ENCODE results near the gene MUL1.
A peak's percentile ranks its signal among the peaks of the same experiment; 100 is the strongest.
"Not testable (repeated sequence)": the region's sequence is repeated elsewhere in the genome, so short reads cannot be mapped to it uniquely, and the experiment has no call there.

MUL1 gene, protein sequence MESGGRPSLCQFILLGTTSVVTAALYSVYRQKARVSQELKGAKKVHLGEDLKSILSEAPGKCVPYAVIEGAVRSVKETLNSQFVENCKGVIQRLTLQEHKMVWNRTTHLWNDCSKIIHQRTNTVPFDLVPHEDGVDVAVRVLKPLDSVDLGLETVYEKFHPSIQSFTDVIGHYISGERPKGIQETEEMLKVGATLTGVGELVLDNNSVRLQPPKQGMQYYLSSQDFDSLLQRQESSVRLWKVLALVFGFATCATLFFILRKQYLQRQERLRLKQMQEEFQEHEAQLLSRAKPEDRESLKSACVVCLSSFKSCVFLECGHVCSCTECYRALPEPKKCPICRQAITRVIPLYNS

DNA sequence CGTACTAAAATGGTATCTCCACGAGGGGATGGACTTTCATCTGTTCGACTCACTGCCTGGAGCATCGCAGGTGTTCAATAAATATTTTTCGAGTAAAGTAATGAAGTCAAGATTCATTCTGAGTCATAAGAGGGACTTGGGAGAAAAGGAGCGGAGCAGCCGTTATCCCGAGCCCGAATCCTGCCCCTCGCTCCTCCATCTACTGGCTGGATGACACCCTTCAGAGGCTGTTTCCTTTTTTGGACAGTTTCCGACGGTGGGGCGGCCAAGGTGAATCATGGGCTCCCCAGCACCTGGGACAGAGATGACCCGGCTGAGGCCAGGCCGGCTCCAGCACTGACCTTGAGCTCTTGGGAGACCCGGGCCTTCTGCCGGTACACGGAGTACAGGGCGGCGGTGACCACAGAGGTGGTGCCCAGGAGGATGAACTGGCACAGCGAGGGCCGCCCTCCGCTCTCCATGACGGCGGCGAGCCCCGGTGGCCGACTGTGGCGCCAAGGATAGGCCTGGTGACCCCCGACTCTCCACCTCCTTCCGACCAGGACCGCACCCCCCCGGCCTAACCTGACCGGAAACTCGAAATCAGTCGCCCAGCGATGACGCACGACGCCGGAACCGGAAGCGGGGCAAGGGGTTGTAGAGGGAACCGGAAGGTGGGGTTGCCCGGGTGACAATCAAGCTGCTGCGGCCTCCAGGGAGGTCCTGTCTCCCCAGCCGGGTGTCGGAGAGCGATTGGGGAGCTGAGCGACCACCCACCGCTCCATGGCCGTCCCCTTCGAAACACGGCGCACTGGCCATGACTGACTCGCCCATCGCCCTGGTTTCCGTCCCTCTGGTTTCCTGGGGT lies at the start of gene MUL1:
TSS of gene MUL1 (minus strand) at position 588 of the 847 bp plus-strand sequence. CDS start at position 461, 127 bp downstream.
- DNase-seq (peak; percentile 98), ATAC-seq (peak; percentile 98)

DNA sequence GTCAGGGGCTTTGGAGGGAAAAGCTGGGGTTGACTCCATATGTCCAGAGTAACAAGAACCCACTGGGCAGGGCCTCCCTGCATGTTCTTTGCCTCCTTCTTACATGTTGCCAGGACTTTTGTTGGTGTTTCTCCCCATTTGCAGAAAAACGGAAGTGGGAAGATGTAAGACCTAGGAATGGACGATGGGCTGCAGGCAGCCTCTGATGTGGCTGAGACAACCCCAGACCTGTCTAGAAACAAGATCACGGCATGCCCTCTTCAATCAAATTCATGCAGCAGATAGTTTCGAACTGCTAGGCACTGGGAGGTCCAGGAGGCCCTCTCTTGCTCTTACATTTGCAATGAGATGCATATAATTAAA lies 47.8 kb upstream of the MUL1 start:
- no peak for ATAC-seq
- no peak for DNase-seq

DNA sequence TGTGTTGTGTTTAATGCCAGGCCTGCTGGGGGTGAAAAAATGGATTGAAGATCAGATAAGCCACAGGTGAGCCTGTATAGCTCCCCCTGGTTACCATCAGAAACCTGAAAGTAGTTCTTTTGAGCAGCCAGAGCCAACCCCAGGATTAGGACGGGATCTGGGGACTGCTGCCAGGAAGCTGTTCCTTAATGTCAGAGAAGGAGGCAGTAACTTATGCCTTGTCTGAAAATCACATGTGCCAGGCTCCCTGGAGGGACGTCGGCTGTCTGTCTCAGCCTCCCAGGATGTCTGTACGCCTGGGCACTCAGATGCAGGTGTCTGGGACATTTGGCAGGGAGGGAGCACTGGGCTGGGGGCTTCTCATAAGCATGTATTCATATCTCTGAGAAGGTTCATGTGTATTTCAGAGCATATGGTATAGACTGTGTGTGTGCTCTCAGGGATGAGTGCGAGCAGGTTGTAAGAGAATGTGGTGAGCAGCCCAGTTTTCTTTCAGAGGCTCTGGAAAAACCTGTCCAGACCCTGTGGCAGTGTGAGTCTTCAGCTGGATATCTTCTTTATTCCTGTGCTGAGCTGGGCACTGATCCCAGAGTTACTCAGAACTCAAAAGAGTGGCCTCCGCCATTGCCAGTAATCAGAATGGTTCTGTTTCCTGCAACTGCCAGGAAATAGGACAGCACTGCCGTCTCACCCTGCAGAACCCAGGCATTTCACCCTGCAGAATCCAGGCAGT lies 47.2 kb upstream of the MUL1 start:
- ATAC-seq = no peak

DNA sequence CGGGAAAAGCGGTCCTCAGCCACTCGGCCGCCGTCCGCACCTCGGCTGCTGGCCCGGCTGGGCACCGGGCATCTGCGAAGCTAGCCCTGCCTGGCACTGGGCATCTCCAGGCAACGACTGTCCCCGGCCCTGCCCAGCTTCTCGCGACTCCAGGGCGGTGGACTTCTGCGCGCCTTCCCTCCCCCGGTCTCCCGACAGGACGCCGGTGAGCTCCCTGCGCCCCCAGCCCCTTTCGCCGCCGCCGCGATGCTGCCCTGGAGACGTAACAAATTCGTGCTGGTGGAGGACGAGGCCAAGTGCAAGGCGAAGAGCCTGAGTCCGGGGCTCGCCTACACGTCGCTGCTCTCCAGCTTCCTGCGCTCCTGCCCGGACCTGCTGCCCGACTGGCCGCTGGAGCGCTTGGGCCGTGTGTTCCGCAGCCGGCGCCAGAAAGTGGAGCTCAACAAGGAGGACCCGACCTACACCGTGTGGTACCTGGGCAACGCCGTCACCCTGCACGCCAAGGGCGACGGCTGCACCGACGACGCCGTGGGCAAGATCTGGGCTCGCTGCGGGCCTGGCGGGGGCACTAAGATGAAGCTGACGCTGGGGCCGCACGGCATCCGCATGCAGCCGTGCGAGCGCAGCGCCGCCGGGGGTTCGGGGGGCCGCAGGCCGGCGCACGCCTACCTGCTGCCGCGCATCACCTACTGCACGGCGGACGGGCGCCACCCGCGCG lies 44.9 kb upstream of the MUL1 start:
- DNase-seq (no peak), ATAC-seq (no peak)

More for the DNA sequence above, 47.2 kb upstream of the MUL1 start:
- no peak for DNase-seq

DNA sequence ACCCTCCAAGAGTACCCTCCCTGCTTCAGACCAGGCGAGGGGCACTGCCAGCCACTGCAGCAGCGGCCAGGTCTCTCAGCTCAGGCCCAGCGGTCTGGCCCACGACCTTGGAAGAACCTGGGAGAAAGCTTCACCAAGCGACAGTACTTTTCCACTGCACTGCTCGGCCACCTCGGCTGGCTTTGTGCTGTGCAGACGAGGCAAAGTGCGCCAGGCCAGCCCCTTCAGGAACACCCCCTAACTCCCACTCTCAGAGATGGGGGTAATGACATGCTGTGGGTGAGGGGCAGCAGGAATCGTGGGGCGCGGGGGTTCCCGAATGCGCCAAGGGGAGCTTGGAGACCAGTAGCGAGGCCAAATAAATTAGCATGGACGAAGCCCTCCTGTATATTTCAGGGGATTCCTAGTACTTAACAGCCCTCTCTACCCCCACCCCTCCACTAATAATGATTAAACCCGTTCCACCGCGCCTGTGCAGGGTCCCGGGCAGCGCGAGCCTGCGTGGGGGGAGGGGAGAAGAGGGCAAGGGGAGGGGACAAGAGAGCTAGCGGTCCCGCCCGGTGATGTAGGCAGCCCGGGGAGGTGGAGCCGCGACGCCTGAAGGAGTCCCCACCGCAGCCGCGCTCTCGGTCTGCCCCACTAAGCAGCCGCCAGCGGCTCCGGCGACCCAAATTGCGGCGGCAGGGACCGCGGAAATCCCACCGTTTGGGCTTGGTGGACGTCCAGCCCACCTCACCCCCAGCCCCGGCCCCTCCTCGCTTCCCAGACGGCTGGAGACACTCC lies 44.2 kb upstream of the MUL1 start, which contains the start of gene FAM43B:
TSS of gene FAM43B (plus strand) at position 629 of the 783 bp plus-strand sequence. CDS start 401 bp downstream, outside the sequence.
- peak; percentile 23 for DNase-seq
- ATAC-seq = no peak

DNA sequence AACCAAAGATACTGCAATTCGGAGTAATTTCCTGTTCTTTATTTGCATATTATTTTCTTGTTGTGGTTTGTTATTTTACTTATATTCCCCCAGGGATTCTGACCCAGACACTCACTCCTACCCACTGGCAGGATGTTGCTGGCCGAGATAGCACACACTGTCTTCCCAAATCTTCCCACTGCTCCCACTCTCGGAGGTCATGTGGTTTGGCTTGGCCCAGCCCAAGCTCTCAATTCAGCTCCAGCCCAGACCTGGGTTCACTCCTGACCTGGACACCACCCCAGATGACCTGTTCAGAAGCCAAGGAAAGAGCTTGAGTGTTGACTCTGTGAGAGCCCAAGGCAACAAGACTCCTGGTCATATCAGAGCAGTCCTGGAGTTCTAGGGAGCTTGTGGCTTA lies 43.2 kb upstream of the MUL1 start:
- DNase-seq (no peak), ATAC-seq (no peak)

DNA sequence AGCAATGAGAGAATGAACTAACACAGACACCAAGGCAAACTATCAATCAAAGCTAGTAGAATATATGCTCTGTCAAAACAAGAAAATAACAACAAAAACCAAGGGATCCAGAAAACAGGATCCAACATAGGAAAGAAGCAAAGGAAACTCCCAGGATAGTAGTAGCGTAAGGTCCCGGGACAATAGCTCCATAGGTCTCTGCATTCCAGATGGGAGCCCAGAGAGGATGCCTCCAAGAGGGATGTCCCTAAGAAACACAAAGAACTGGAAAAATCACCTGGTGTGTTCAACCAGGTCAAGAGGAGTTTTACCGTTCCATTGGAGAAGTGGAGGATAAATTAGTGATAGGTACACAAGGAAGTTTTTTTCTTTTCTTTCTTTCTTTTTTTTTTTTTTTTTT lies 38.7 kb upstream of the MUL1 start:
- no peak for ATAC-seq
- DNase-seq = no peak

DNA sequence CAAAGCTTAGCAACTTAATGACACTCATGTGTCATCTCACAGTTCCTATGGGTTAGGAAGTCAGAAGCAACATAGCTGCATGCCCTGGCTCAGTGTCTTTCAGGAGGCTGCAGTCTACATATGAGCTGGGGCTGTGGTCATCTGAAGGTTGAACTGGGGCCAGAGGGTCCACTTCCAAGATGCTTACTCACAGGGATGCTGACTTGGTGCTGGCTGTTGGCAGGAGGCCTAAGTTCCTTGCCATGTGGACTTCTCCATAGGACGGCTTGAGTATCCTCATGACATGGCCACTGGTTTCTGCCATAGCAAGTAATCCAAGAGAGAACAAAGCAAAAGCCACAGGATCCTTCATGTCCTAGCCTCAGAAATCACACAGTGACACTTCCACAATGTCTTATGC lies 32.3 kb upstream of the MUL1 start:
- no peak for DNase-seq
- no peak for ATAC-seq

DNA sequence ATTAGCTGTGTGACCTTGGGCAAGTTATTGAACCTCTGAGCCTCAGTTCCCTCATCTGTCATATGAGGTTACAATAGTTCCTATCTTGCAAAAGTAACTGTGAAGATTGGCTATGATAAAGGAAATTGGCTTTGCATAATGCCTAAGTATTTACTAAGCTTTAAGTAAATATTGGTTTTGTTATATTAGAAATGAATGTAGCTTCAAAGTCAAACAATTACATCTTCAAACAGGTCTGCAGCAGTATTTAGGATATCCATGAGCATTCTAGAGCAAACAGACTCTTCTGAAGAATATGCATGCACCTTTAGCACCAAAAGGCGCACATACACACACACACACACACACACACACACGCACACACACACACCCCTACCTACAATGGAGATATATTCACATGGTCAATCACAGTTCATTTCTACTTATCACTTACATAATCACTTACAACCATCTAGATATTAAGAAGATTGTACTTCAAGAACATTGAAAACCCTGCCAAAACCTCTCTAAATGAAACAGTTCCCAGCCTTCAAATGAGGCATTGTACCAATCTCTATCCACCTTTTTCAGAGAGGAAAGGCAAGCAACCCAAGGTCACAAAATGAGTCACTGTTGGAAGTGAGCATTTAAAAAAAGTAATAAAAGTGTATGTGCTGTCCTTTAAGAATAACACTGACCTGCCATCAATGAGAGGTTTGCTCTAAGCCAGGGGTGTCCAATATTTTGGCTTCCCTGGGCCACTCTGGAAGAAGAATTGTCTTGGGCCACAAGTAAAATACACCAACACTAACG lies 31.0 kb upstream of the MUL1 start:
- ATAC-seq = no peak
- no peak for DNase-seq

DNA sequence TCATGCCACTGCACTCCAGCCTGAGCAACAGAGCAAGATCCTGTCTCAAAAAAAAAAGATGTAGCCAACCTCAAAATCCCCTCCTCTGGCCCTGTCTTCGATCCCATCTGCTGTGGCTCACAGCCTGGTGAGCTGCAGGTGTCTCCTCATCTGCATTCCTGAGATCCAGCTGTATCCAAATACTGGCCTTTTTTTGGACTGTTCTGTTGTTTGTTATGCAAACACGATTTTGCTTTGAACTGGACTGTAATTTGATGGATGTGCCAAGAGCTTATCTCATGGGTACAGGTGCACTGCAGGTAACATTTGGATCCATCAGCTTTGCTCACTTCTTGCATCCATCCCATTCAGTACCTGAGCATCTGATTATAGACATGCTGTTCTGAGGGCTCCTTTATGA lies 30.3 kb upstream of the MUL1 start:
- no peak for ATAC-seq

DNA sequence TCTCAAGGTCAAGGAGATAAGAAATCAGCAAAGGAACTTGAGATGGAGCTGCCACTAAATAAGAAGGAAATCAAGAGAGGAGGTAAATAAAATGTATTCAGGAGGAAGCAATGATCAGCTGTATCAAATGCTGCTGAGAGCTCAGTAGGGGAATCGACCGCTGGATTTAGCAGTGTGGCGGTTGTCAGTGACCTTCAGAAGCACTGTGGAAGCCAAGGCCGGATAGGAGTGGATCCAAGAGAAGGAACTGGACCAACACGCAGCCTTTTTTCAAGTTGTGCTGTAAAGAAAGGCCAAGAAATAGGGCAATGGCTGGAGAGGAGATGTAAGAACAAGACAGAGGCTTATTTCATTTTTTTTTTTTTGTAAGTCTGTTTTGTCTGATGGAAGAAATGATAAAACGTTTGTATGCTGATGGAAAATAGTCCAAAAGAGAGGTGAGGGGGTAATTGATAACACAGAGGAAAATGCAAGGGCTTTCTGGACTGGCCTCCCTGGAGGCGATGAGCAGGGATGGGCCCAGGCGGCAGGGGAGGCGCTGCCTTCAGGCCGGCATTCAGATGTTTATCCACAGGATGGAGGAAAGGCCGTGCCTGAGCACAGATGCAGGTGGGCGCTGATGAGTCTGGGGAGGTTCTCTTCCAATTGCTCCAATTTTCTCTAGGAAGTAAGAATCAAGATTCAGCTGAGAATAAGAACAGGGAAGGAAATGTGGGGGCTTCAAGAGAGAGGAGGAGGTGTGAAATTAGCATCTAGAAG lies 26.9 kb upstream of the MUL1 start:
- no peak for ATAC-seq
- DNase-seq = no peak

More for the DNA sequence above, 30.3 kb upstream of the MUL1 start:
- no peak for DNase-seq

DNA sequence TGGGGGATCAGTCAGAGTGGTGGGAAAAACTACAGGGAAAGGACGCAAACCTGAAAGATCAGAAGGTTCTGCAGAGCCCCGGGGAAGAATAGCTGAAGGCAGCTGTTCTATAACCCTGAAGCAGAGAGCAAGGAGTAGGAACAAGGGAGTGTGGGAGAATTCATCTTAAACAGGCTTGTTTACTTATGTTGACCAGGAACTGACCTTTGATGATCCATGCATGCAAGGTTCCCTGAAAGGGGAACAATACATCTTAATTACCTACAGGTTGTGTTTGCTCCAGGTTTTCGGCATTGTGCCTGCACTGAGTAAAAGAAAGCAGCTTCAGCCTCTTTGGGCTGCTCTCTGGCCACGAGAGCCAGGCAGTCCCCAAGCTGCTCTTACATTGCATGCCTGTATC lies 25.7 kb upstream of the MUL1 start:
- no peak for ATAC-seq

DNA sequence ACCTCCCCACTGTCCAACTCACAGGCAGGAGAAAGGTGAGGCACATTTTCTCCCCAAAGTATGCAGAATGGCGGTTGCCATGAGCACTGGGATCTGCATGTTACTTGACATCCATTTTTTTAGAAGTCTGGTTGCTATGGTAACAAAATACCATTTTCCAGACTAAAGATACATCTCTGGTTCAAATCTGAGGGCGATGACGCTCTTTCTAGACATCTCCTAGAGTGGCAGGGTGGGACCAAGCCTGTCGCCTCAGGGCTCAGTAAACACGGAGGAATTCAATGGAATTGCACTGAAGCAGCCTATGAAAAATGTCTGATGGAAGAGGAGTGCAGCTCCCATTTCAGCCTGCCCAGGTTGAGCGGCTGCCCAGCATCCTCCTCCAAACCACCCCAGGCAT lies 22.9 kb upstream of the MUL1 start:
- DNase-seq (no peak), ATAC-seq (no peak)

More for the DNA sequence above, 25.7 kb upstream of the MUL1 start:
- no peak for DNase-seq

DNA sequence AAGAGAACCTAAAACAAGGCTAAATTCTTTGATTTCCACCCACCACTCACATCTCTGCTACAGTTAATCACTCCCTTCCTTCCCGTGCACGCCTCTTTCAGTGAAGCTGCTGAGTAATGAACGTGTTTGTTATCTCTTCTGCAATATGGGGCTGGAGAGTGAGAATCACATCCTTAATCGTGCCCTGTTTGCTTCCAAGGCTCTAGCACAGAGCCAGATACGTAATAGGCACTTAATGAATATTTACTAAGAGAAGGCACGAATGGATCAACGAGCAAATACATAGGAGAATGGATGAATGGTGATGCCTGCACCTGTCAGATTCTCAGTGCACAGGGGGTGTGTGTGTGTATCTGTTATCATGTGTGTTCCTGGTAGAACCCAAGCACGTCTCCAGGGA lies 22.4 kb upstream of the MUL1 start:
- DNase-seq = no peak
- no peak for ATAC-seq

DNA sequence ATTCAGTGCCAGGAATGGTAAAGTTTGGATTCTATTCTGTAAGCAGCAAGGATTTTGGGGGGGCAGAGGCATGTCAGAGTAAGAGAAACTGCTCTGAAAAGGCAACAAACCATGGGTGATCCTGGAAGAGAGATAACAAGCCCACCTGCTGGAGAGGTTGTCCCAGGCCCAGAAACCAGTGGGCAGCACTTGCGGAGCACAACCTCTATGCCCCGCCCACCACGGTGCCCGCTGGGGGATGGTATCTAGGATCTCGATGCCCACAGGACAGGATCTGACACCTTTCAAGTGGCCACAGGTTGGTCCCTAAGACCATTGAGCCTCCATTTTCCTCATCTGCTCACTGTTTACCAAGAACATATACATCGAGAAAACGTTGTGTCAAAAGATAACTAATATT lies 20.3 kb upstream of the MUL1 start:
- DNase-seq (no peak), ATAC-seq (no peak)

DNA sequence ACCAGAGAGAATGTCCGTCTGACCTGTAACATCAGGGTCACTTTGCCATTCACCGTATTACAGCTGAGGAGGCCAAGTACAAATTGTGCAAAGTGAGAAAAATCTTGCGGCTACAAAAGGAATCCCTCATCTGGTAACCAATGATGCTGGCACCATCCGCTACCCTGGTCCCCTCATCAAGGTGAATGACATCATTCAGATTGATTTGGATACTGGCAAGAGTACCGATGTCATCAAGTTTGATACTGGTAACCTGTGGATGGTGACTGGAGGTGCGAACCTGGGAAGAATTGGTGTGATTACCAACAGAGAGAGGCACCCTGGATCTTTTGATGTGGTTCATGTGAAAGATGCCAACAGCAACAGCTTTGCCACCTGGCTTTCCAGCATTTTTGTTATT lies 18.3 kb upstream of the MUL1 start:
- no peak for DNase-seq
- ATAC-seq = no peak

DNA sequence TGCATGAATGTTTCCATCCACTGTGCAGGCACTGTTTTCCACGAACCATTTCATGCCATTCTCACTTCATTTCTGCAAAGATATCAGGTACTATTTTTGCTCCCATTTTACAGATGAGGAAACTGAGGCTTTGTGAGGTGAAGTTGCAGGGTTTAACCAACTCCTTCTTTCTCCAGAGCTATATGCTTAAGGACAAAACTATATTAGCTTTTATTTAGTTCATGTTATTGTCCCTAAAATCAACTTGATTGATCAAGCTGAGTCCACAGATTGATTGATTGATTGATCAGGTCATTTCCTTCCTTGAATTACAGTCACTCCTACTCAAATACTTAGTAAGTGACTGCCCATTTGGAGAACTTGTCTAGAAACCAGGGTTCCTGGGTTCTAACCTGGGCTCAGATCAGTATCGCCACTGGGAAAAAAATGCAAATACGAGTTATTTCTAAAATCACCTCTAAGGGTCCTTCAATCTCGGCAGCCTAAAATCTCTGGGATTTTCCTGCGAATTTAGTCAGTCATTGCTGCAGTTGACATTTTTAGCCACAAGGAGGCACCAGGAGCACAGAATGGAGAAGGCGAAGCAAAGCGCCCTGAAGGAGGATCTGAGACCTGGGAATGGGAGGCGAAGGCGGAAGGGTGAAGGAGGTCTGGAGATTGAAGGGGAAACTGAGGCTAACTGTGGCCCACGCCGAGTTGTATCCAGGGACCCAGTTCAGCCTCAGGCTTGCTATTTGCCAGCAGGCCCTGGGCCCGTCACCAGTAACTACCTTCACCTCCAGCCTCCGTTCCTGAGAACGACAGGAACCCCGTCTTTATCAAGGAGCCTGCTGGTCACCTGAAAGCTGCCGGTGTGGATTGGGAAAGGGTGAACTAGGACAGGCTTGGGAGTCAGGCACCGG lies 14.3 kb upstream of the MUL1 start:
- DNase-seq (peak; percentile 76), ATAC-seq (no peak)

DNA sequence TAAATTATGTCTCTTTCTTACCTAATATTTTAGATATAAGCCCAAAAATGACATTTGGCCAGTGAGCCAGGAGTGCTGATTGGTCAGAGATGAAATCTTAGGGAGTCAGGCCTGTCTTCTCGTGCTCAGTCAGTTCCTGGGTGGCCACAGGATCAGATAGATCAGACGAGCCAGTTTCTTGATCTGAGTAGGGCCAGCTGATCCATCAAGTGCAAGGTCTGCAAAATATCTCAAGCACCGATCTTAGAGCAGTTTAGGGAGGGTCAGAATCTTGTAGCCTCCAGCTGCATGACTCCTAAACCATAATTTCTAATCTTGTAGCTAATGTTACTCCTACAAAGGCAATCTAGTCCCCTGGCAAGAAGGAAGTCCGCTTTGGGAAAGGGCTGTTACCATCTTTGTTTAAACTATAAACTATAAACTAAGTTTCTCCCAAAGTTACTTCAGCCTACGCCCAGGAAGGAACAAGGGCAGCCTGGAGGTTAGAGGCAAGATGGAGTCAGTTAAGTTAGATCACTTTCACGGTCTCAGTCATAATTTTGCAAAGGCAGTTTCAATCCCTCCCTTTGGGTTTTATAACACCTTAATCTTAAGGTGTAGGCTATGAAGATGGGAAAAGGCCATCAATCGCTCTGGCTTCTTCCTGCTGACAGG lies 11.8 kb upstream of the MUL1 start:
- ATAC-seq, DNase-seq: not testable (repeated sequence)

Measured in stimulated activated naive CD8-positive, alpha-beta T cell treated with anti-CD3 and anti-CD28 coated beads, Interleukin-15, Interleukin-2, amounts not matched to agents 100 U/mL and 50 U/mL, for 24 hours (primary cell).